OCI-LY1 (cell line): ENCODE measurements around the gene SH3RF3.

ENCODE experiments used
- EZH2 ChIP-seq: fragments of 200-600 bp; sonication (generic), shearing (Covaris generic); IDR thresholded peaks from 2 replicates; pipeline ENCODE4 v1.8.0; 2017; ENCODE audit warnings: borderline replicate concordance, mixed run types, mild to moderate bottlenecking, antibody characterized with exemption, low read length, moderate library complexity, mixed read lengths
- TF ChIP-seq, protein P1 (sequence below): fragments of 200-600 bp; sonication (generic), shearing (Covaris generic); IDR thresholded peaks from 2 replicates; pipeline ENCODE4 v1.5.1; 2017; ENCODE audit warnings: mild to moderate bottlenecking, antibody characterized with exemption, low read length, moderate library complexity, mixed read lengths

DNA sequence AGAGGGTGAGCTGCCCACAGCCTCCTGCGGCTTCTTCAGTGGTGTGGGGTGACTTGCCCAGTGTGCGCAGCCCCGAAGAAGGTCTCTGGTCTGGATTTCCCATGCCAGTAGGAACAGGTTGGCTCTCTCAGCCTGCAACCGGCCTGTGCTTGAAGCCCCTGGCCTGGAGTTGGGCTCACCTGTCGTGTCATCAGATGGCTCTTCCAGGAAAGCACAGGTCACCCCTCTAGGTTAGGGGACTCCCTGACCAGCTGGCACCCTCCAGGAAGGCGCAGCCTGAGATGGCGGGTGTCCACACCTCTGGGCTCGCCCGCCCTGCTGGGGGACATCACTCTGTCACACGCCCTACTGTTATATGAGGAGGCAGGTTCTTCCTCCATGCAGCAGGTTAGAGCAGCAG, 304.9 kb downstream of the SH3RF3 start:
- TF ChIP-seq, protein P1, sequence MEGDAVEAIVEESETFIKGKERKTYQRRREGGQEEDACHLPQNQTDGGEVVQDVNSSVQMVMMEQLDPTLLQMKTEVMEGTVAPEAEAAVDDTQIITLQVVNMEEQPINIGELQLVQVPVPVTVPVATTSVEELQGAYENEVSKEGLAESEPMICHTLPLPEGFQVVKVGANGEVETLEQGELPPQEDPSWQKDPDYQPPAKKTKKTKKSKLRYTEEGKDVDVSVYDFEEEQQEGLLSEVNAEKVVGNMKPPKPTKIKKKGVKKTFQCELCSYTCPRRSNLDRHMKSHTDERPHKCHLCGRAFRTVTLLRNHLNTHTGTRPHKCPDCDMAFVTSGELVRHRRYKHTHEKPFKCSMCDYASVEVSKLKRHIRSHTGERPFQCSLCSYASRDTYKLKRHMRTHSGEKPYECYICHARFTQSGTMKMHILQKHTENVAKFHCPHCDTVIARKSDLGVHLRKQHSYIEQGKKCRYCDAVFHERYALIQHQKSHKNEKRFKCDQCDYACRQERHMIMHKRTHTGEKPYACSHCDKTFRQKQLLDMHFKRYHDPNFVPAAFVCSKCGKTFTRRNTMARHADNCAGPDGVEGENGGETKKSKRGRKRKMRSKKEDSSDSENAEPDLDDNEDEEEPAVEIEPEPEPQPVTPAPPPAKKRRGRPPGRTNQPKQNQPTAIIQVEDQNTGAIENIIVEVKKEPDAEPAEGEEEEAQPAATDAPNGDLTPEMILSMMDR = no peak
- TF ChIP-seq EZH2 = no peak
